HG03457 (cell line): ENCODE data around the gene CD300LF.

Experiments
- ATAC-seq: cut with Tn5 transposase; IDR thresholded peaks from one replicate; pipeline ENCODE4 v1.9.1; 2021; ENCODE audit warnings: moderate number of reproducible peaks; ENCODE audit not compliant: unreplicated experiment

CD300LF gene

GRCh38 chr17:74691151-74691550 is 21.6 kb downstream of the CD300LF start:
- no peak for ATAC-seq

GRCh38 chr17:74690409-74690825 is 22.3 kb downstream of the CD300LF start:
- no peak for ATAC-seq

GRCh38 chr17:74687886-74688285 is 24.8 kb downstream of the CD300LF start:
- ATAC-seq: no peak

GRCh38 chr17:74686761-74687160 is 26.0 kb downstream of the CD300LF start:
- ATAC-seq: no peak

GRCh38 chr17:74682471-74683190 is 30.1 kb downstream of the CD300LF start:
- ATAC-seq: no peak

- ATAC-seq: no peak
These were observed 30.7 kb downstream of the CD300LF start for GRCh38 chr17:74682028-74682427.

GRCh38 chr17:74680941-74681340 is 31.8 kb downstream of the CD300LF start:
- ATAC-seq: no peak

- no peak for ATAC-seq
These were observed 32.5 kb downstream of the CD300LF start for GRCh38 chr17:74680213-74680612.

GRCh38 chr17:74679374-74679773 is 33.3 kb downstream of the CD300LF start:
- ATAC-seq: no peak

- ATAC-seq: no peak
These were observed 34.2 kb downstream of the CD300LF start for GRCh38 chr17:74678541-74678940.

- no peak for ATAC-seq
These were observed 34.9 kb downstream of the CD300LF start for GRCh38 chr17:74677558-74678466.

GRCh38 chr17:74671031-74671771 is 41.5 kb downstream of the CD300LF start:
- ATAC-seq: no peak

- ATAC-seq: no peak
These were observed 42.4 kb downstream of the CD300LF start for GRCh38 chr17:74670329-74670728.

- ATAC-seq: no peak
These were observed 49.2 kb downstream of the CD300LF start for GRCh38 chr17:74663561-74663960.

- no peak for ATAC-seq
These were observed 52.8 kb downstream of the CD300LF start for GRCh38 chr17:74659889-74660288.

GRCh38 chr17:74658620-74659019 is 54.1 kb downstream of the CD300LF start:
- no peak for ATAC-seq

- ATAC-seq: no peak
These were observed 58.0 kb downstream of the CD300LF start for GRCh38 chr17:74654742-74655141.

- ATAC-seq: no peak
These were observed 60.7 kb downstream of the CD300LF start for GRCh38 chr17:74652020-74652419.

GRCh38 chr17:74649909-74650308 is 62.8 kb downstream of the CD300LF start:
- no peak for ATAC-seq

GRCh38 chr17:74647871-74648672 is 64.7 kb downstream of the CD300LF start:
- no peak for ATAC-seq

GRCh38 chr17:74646231-74646630 is 66.5 kb downstream of the CD300LF start:
- ATAC-seq: no peak
